Stimulated activated CD4-positive, alpha-beta T cell treated with anti-CD3 and anti-CD28 coated beads, Interleukin-2, amount 100 ng/mL, for 24 hours (primary cell): Measurements from ENCODE around the gene PLA2G4A.

Source experiments
- DNase-seq, 2 donors: peaks; one replicate each; pipeline ENCODE4 v3.0.0-alpha.2; 2020

The PLA2G4A gene

DNA sequence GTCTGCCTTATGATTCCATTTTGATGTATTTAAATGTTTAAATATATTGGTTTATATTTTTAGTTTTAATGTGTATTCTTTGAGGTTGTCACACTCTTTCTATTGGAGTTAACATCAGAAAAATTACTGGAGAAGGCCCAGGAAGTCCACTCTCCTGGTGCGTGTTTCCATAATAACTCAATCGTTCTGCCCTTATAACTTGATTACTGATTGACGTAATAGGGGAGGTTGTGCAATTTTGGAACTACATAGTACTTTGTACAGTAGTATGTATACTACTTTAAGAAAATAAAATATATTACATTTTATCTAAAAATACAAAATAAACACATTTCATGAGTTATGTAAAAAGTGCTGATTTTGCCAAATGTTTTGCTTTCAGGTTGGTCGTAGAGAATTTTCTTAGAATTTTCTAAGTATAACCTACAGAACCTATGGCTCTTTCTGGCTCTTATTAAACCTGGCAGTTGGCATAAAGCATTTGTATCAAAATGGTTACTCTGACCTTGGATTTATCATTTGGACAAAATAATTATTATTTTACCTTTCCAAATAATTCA, 5.7 kb downstream of the PLA2G4A start:
- no peak for DNase-seq

DNA sequence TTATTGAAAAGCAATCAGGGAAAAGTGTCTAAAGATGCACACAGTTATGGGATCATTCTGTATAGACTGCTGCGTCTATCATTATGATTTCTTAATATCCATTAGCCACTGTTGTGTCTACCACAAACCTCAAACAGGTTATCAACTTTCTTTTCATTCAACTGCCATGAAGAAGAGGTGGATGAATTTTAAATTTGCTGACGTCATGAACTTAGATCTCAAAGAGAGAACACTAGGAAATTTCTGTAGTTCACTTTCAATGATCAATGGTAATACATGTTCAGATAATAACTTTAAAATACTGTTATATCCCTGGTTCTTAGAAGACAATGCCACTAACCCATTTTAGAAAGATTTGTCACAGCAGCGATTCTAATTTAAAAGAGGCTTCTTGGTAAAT, 6.7 kb downstream of the PLA2G4A start:
- DNase-seq = no peak

GRCh38 chr1:186837806-186838205, 9.1 kb downstream of the PLA2G4A start:
- DNase-seq = no peak

DNA sequence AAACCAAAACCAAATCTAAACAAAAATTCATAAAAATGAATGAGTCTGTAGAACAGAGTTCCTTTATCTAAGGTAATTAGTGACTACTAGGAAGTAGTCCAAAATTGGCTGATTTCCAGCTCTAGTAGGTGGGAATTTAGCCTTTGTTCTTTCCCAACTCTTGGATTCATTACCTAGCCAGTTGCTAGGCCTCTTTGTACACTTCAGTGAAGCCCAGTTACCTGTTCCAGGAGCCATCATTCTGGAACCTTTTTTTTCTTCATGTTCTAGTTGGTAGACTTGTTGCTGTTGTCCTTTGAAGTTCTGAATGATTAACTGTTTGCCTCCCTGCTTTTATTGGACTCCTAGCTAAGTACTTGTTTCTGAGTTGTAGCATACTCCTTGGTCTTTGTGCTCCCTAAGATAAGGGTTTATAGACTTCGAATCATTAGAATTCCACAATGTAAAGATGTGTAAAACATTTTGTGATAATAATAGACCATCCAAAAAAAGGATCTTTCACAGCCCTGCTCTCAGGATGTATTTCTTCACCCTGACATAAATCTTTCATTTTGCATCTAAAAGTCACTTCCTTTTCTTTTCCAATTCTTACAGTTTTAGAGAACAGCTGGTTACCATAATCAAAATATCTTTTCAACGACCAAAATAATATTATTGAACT, 9.8 kb downstream of the PLA2G4A start:
- DNase-seq = no peak

GRCh38 chr1:186839041-186839400, 10.3 kb downstream of the PLA2G4A start:
- DNase-seq = no peak

- no peak for DNase-seq
These were observed 12.8 kb downstream of the PLA2G4A start for GRCh38 chr1:186841599-186841998.

DNA sequence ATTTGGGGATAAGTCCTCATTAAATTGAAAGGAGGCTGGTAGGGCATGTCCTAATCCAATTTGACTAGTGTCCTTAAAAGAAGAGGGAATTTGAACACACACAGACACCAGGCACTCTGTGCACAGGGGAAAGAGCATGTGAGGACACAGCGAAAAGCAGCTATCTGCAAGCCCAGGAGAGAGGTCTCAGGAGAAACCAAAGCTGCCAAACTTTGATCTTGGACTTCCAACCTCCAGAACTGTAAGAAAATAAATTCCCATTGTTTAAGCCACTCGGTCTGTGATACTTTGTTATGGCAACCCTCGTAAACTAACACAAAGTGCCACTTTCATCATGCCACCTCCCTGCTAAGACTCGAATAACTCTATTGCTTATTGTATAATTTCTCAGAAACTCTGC, 13.8 kb downstream of the PLA2G4A start:
- no peak for DNase-seq

DNA sequence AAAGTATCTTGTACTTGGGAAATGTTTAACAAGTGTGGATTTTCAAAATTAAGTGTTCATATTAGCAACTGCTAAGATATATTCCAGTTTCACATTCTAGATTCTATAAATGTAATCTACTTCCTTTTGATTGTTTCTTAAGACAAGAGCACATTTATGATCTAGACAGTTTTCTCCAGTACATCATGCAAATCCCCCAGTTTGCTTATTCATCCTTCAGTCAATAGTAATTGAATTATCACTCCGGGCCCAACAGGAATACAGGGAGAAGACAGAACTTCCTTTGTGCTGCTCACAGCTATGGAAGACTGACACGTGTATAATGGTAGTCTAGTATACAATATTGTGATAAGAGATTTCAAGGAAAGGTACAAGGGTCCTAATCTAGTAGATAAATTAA, 14.5 kb downstream of the PLA2G4A start:
- DNase-seq = no peak

DNA sequence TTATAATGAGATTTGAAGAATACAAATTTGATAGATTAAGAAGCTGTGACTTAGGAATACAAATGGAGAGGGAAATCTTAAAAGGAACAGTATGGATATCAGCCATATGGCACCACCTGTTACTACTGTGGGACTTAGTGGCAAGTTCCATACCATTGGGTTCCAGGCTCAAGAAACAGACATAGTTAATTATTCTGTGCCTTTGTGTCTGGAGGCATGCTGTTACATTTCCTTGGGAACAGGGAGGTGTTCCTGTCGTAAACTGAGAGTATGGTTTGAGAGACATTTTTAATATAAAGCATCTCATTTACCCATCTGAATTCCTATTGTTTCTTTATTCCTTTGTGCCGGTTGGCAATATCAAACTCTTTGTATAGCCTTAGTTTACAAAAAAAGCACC, 15.2 kb downstream of the PLA2G4A start:
- no peak for DNase-seq

- no peak for DNase-seq
These were observed 16.9 kb downstream of the PLA2G4A start for GRCh38 chr1:186845576-186846210.

- no peak for DNase-seq
These were observed 19.9 kb downstream of the PLA2G4A start for GRCh38 chr1:186848509-186849130.

DNA sequence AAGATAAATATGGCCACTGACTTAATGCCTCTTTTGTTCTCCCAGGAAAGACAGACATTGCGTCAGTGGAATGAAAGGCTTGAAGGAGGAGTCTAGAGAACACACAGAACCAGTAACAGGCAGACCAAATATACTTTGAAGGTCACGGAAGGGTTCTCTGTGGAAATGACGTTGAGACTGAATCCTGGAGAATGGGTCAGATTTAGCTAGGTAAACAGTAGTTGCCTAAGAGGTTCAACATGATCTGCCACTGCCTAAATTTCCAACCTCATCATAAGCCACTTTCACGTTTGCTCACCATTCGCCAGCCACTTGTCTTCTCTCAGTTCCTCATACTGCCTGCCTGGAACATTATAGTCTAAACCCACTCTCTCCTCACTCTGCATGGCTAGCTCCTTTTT, 20.5 kb downstream of the PLA2G4A start:
- no peak for DNase-seq

GRCh38 chr1:186849826-186850225, 21.1 kb downstream of the PLA2G4A start:
- no peak for DNase-seq

DNA sequence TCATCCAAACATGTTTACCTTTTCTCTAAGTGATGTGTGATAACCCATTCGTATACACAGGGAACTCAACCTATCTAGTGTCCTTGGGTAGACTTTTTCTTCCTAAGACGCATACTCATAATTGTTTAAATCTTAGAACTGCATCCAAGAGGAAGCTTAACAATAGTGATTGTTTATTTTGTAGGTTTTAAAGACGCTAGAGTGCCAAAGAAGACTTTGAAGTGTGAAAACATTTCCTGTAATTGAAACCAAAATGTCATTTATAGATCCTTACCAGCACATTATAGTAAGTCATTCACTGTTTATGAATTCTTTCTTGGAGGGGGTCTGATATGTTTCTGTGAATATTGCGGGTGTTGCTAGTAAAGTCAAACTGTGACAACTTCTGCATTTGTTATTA, 25.4 kb downstream of the PLA2G4A start:
- DNase-seq = no peak

- no peak for DNase-seq
These were observed 30.2 kb downstream of the PLA2G4A start for GRCh38 chr1:186858923-186859322.

DNA sequence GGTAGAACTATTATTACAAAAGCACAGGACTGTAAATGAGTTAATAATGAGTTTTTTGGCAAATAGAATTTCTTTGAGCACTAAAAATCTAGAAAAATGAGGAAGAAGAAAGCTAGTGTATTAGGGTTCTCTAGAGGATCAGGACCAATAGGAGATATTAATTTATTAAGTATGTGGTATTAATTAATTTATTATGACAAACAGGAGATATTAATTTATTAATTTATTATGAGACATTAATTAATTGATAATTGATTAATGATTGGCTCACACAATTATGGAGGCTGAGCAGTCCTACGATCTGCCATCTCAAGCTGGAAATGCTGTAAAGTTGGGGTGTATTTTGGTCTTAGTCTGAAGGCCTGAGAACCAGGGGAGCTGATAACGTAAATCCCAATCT, 31.2 kb downstream of the PLA2G4A start:
- no peak for DNase-seq

- DNase-seq = no peak
These were observed 35.5 kb downstream of the PLA2G4A start for GRCh38 chr1:186864296-186864695.

DNA sequence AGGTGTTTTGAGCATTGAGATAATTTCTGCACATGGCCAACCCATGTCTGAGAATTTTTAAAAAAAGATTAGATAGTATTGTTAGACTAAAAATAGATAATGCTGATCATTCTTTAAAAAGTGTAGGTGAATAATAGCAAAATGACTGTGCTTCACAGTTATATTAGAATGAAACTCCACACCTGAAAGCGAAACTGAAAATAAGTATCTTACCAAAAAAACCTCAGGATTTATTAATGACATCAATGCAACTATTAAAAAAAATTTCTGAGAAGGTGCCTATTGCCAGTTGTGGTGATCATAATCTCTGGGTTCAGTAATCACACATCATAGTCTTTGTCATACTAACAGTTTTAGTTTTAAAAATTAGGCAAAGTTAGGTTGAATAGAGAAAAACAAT, 36.5 kb downstream of the PLA2G4A start:
- DNase-seq = no peak

DNA sequence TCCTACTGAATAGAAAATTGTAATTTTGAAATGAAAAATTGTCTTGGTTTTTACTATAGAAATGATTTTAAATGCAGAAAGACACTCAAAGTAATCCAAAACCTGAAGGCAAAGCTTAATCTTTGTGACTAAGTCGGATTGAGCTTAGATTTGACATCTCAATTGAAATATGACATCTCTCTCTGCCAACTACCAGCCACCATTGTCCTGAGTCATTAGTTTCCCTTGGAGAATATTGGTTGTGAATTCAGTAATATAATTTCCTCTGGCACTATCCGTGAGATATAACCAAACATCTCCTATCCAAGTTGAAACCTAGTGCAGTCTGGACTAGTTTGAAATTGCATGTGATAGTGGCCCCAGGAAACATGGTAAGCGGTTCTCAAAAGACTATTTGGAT, 37.1 kb downstream of the PLA2G4A start:
- DNase-seq = no peak

GRCh38 chr1:186869526-186870228, 40.9 kb downstream of the PLA2G4A start:
- no peak for DNase-seq

GRCh38 chr1:186871784-186872183, 43.0 kb downstream of the PLA2G4A start:
- DNase-seq = no peak

- no peak for DNase-seq
These were observed 43.5 kb downstream of the PLA2G4A start for GRCh38 chr1:186872291-186872690.

DNA sequence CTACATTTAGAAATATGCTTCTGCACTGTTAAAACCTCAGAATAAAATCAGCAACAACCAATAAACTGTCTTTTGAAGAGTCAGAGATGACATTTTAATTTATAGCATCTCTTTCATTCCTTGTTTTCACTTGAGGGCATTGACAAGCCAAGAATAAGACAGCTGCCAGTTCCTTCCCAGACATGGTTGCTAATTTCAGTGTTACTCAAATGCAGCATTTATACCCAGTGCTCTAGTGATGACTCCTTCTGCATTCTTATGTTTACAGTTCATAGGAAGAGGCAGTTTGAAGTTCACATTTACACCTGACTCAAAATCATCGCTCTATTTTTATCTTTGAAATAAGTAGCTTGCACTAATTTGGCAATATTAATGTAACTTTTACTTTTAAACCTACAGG, 44.9 kb downstream of the PLA2G4A start:
- no peak for DNase-seq
